Measurements from ENCODE around the gene LGALS3.
"Not testable (repeated sequence)": the region's sequence is repeated elsewhere in the genome, so short reads cannot be mapped to it uniquely, and the experiment has no call there.

Gene LGALS3

DNA sequence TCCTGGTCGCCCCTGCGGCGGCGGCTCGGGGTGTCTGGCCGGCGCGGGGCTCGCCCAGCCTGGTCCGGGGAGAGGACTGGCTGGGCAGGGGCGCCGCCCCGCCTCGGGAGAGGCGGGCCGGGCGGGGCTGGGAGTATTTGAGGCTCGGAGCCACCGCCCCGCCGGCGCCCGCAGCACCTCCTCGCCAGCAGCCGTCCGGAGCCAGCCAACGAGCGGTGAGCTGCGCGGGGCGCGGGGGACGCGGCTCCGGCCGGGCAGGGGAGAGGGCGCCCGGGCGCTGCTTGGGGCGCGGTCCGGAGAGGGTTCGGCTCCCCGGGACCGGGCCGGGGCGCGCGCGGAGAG lies at the start of gene LGALS3:
Gene LGALS3, plus strand, starts transcription at position 167 of the 342 bp plus-strand sequence. CDS start 8,122 bp downstream, outside the sequence.
- peak; percentile 63 for DNase-seq

DNA sequence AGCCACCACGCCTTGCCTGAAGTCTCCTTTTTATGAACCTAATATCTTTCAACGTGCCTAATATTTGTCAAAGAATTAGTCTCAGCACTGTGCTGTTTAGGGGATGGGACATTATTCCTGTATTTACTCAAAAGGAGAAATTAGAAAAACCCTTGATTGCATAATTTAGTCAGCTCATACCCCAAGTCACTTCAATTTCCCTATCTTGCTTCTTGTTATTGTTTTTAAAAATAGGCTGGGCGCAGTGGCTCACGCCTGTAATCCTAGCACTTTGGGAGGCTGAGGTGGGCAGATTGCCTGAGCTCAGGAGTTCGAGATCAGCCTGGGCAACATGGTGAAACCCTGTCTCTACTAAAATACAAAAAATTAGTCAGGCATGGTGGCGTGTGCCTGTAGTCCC lies 49.1 kb upstream of the LGALS3 start:
- DNase-seq: not testable (repeated sequence)

DNA sequence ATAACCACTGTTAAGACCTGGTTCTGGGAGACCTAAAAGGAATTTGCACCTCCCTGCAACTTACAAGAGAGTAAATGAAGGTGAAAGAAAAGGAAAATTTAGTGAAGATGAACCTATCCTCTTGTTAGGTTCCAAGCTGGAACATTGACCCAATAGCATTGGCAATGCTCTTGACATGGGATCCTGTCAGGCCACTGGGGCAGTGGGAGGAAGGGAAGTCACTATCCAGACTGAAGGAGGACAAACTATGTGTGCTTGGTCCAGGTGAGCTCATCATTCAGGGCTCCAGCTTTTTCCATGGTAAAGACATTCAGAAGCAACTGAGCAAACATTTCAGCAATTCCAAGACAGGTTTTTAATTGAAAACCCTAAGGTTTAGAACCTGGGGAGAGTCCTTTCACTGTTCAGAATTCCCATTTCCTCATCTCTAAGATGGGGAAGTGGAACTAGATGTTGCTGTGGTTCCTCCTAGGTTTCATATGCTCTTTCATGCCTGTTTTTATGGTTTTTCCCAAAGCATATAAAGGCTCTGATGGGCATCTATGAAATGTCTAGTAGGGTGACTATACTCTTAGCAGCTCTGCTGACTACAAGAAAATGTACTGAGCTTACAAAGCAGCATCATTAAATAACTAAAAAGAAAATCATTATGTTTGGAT lies 44.5 kb upstream of the LGALS3 start:
- no peak for DNase-seq

DNA sequence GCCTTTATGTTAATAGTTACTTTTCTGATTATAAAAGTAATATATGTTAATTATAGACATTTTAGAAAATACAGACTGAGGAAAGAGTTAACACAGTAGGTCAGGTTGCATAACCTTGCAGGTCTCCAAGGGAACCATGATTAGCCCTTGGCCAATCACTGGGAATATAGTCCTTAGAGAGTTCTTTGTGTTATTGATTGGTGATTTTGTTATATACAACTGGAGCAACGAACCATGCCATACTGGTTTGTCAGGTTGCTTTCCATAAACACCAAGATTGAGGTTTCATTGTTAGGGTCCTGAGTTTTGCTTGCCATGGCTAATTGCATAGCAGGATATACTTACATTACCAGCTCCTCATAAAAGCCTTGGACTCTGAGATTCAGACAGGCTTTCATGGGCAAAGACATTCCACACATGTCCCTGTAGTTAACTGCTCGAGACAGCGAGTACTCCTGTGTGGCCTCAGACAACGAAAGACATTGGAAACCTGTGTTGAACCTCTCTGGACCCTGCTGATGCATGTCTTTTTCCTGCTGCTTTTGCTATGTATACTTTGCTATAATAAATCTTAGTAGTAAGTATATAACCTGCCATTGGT lies 43.9 kb upstream of the LGALS3 start:
- DNase-seq: no peak

DNA sequence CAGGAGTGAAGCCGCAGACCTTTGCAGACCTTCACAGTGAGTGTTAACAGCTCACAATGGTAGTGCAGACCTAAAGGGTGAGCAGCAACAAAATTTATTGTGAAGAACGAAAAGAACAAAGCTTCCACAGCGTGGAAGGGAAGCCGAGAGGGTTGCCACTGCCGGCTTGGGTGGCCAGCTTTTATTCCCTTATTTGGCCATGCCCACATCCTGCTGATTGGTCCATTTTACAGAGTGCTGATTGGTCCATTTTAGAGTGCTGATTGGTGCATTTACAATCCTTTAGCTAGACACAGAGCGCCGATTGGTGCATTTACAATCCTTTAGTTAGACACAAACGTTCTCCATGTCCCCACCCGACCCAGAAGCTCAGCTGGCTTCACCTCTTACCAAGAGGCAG lies 42.1 kb upstream of the LGALS3 start:
- DNase-seq: no peak

DNA sequence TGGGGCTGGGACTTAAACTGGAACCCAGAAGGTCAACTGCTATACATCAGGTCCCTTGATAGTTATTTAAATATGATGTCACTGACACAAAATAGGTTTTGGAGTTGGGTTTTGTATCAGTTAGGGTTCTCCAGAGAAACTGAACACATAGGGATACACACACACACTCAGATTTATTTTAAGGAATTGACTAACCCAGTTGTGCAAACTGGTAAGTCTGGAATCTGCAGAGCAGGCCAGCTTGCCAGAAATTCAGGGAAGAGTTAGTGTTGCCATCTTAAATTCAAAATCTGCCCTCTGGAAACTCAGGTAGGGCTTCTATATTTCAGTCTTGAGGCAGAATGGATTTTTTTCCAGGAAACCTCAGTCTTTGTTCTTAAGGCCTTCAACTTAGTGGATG lies 40.7 kb upstream of the LGALS3 start:
- DNase-seq: no peak

- DNase-seq: no peak
These were observed 36.7 kb upstream of the LGALS3 start for GRCh38 chr14:55092341-55092740.

- DNase-seq: no peak
These were observed 34.5 kb upstream of the LGALS3 start for GRCh38 chr14:55094292-55095157.

DNA sequence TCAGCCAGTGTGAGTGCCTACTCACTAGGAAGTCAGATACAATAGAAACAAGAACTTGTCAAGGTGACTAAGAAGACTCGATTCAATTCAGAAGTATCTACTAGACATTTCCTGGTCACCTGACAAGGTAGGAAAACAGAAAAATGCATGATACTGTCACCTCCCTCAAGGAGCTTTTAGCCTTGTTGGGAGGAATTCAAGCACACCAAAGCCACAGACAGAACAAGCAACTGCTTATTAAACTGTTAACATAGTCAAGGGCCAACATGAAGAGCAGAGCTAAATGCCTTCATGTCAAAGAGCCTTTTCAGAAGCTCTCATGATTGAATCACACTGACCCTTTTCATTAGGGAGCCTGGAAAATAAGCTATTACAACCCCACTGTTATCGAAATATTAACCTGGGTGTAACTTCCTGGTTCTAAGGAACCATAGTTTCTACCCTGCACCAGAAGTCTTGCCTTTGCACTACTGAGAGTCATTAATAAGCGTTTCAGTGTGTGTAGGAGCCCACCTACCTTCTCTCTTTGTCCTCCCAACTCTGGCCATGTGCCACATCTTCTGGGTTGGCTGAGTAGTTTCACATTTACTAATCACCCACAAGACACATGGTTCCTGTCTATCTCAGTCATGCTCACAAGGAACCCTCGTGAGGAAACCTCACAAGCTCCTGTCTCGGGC lies 31.0 kb upstream of the LGALS3 start:
- DNase-seq: peak; percentile 72

DNA sequence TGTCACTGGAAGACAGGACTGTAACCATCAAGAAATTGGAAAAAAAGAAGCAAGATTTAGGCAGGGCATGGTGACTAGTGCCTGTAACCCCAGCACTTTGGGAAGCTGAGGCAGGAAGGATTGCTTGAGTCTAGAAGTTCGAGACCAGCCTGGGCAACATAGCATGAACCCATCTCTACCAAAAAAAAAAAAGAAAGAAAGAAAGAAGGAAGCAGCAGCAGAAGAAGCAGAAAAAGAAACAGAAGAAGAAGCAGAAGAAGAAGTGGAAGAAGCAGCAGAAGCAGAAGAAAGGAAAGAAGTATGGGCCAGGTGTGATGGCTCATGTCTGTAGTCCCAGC lies 30.5 kb upstream of the LGALS3 start:
- no peak for DNase-seq

DNA sequence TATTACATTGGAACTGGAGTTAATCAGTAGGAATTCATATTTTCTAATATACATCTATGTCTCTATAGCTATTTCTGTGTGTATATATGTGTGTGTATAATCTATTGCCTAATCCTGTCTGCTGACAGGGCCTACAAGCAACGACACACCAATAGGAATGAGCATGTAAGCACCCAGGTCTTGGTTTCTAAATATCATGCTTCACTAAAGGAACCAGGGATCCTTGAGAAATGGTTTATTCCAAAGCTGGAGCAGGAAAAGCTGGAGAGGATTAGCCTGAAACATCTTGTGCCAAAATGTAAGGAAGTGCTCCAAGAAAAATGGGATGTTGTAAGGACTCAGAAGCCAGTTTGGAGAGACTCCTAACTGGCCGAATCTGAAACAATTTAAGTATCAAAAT lies 29.3 kb upstream of the LGALS3 start:
- no peak for DNase-seq

DNA sequence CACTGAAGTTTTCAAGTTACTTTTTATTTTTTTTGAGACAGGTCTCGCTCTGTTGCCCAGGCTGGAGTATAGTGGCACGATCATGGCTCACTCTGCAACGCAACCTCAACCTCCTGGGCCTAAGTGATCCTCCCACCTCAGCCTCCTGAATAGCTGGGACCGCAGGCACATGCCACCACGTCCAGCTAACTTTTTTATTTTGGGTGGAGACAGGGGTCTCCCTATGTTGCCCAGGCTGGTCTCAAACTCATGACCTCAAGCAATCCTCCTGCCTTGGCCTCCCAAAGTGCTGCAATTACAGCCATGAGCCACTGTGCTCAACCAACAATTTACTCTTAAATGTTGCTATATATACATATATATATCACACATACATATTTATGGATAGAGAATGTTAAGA lies 27.4 kb upstream of the LGALS3 start:
- no peak for DNase-seq

- peak; percentile 65 for DNase-seq
These were observed 26.9 kb upstream of the LGALS3 start for GRCh38 chr14:55102141-55102621.

DNA sequence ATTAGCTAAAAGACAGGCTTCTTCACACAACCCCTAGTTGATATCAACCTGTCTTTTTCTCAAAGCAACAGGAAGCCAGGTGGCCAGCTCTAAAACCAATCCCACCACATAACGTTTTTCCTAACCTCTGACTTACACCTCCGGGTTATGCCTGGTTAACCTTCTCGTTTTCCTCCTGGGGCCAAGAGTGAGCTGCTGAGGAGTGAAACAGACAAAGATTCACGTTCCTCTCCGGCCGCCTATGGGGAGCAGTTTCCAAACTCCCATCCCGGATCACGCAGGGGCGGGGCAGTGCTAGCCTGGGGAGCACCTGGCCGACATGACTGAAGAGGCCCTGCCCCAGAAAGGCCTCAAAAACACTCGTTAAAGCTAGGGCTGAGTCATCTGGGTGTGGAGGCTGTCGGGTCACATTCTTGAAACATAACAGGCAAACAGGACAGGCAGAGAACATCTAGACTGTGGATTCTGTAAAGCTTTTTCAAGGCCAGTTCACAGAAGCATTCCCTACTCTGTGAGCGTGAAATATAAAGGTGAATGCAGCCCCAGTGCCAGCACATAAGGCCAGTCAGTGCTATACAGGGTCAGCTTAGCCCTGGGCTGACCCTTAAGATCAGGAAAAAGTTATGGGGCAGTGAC lies 25.9 kb upstream of the LGALS3 start:
- DNase-seq: peak; percentile 83

- DNase-seq: no peak
These were observed 24.8 kb upstream of the LGALS3 start for GRCh38 chr14:55103971-55104954.

- no peak for DNase-seq
These were observed 23.1 kb upstream of the LGALS3 start for GRCh38 chr14:55105991-55106390.

GRCh38 chr14:55107766-55108554 lies 21.1 kb upstream of the LGALS3 start:
- DNase-seq: peak; percentile 65

- DNase-seq: no peak
These were observed 19.2 kb upstream of the LGALS3 start for GRCh38 chr14:55109836-55110235.

DNA sequence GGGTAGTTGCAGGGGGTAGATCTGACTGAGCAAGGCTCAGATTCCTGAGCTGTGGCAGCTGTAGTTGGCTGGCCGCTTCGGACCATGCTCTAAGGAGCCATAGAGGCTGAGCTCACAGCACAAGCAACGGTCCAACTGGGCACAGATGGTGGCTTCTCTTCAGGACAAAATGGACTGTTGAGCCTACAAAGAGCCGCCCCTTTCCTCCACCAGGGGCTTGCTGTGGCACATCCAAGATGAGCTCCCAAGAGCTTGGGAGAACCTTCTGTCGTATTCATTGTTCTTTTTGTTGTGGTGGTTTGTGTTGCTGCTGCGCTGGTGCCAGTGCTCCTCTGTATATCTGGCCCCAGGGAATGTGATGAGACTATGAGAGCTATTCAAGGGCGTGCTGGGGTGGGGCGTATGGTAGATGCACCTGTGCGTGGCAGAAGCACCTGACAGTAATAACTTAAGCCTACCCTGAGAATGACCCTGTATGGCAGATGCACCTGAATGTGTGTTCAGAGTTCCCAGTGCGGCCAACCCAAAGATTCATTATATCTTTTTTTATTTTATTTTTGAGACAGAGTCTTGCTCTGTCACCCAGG lies 17.8 kb upstream of the LGALS3 start:
- no peak for DNase-seq

DNA sequence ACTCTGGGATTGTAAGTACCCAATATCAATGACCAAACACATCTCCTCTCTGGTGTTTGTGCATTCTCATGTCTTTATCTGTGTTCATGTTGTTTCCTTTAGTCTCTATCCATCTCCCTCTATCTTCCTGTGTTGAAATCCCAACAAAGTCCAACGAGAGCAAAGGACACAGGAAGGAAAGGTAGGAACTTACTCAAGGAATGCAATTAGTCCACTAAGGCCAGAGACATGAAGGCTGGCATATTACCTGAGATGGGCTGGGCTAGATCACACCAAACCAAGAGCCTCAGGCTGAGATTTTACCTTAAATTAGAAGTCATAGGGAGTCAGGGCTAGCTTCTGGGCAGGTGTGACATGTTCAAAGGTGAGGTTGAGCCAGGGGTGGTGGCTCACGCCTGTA lies 14.3 kb upstream of the LGALS3 start:
- DNase-seq: no peak

All from activated CD8-positive, alpha-beta memory T cell treated with anti-CD3 and anti-CD28 coated beads, Interleukin-2, amount 50 U/mL, for 48 hours (primary cell).